GM06990 (cell line): ENCODE measurements around the gene B3GNT2.

Experiments
- DNase-seq: peaks from one replicate; pipeline ENCODE4 v3.0.0-alpha.2; 2011; ENCODE audit not compliant: insufficient read length; ENCODE audit errors: extremely low read depth
- H3K27me3 ChIP-seq: replicated peaks from 2 replicates; pipeline ENCODE4 v1.6.0; 2011; ENCODE audit warnings: low read length; ENCODE audit not compliant: control insufficient read depth, insufficient read depth
- H3K36me3 ChIP-seq: 2 replicates; pipeline ENCODE4 v1.5.1; 2011; ENCODE audit warnings: low read length; ENCODE audit not compliant: control insufficient read depth, insufficient read depth
- H3K4me3 ChIP-seq: replicated peaks from 2 replicates; pipeline ENCODE4 v1.5.1; 2011; ENCODE audit warnings: low read depth, mild to moderate bottlenecking, control low read depth, low read length
- CTCF ChIP-seq: IDR thresholded peaks from 2 replicates; pipeline ENCODE4 v1.5.1; 2011; ENCODE audit warnings: low read length, control low read depth, mild to moderate bottlenecking, inconsistent platforms; ENCODE audit not compliant: insufficient read depth, poor library complexity, severe bottlenecking

Gene B3GNT2

GRCh38 chr2:62217421-62217820, 21.5 kb downstream of the B3GNT2 start:
- H3K36me3 ChIP-seq = peaks cover 7% of the 10 kb centered on the region
- DNase-seq = no peak
- H3K4me3 ChIP-seq = no peak overlapping the region
- TF ChIP-seq CTCF = no peak
- no peaks in the 10 kb centered on the region for H3K27me3 ChIP-seq

- DNase-seq = no peak
- Histone ChIP-seq H3K36me3 (peaks cover 12% of the 10 kb centered on the region), H3K4me3 (no peak overlapping the region), H3K27me3 (no peaks in the 10 kb centered on the region)
- no peak for TF ChIP-seq CTCF
These were observed 22.1 kb downstream of the B3GNT2 start for GRCh38 chr2:62217970-62218369.

- no peak for TF ChIP-seq CTCF
- Histone ChIP-seq H3K4me3 (no peak overlapping the region), H3K36me3 (peaks cover 10% of the 10 kb centered on the region), H3K27me3 (no peaks in the 10 kb centered on the region)
- no peak for DNase-seq
These were observed 23.7 kb downstream of the B3GNT2 start for GRCh38 chr2:62219407-62220159.

- Histone ChIP-seq H3K27me3 (no peaks in the 10 kb centered on the region), H3K36me3 (peaks cover 12% of the 10 kb centered on the region), H3K4me3 (no peak overlapping the region)
- TF ChIP-seq CTCF = no peak
- no peak for DNase-seq
These were observed 25.2 kb downstream of the B3GNT2 start for GRCh38 chr2:62221141-62221540.

- no peak for DNase-seq
- no peak overlapping the region for H3K4me3 ChIP-seq
- TF ChIP-seq CTCF = no peak
- H3K36me3 ChIP-seq = peaks cover 12% of the 10 kb centered on the region
- no peaks in the 10 kb centered on the region for H3K27me3 ChIP-seq
These were observed 26.3 kb downstream of the B3GNT2 start for GRCh38 chr2:62222171-62222570.
